HUDEP-2 (cell line): ENCODE data around the gene KPNB1.

Experiments
- DNase-seq, 76 experiments: peaks; one replicate each; lab custom pipeline; 2025; ENCODE audit not compliant: unreplicated experiment in 76 of 76; lab: John Stamatoyannopoulos, UW

Gene KPNB1

DNA sequence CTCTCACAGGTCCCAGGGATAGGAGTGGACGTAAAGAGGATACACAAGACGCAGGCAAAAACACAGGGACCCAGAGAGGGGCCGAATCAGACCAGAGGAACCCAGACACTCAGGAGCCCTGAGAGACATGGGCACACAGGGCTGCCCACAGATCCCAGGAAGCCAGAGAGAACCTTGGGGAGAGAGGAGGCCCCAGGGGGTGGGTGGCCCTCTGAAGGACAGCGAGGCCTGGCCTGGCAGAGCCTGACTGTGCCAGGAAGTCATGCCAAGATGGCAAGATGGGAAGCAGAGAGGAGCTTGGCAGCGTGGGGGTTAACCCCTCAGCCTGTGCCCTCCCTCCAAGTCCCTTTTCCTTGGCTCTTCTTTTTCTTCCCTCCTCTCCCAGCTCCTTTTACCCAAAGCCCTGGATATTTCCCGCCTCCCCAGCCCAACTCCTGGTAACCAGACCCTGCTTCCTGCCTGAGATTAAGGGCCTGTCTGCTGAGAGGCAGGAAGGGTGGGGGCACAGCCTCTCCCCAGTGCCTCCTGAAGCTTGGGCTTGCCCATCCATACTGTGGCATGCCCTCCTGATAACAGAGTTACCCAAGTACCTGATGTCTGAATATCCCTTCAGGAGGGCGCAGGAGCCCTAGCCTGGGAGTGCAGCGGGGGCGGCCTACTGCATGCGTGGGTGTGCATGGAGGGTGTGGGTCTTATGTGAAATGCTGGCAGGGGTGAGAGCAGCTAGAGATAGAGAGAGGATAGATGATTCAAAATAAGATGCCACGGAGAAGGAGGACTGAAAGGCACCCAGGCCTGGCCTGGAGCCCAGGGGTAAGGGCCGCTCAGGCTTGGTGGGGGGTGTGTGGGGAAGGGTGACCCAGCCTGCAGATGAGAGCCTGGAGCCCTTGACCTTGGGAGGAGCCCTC, 77.3 kb downstream of the KPNB1 start:
- no peak for DNase-seq

DNA sequence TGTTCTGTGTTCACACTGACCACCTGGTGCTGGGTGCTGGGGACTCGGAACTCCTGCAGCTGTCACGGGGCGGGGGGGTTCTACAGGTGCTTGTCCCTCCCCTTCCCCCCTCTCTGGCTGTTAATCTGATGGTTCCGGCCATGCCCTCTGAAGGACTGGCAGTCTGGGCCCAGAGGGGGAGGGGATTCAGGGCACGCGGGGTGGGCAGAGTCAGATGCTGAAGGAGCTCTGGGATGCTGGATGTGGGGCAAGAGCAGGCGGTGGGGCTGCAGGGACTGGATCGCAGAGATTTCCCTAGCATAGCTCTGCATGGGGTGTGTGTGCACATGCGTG, 78.0 kb downstream of the KPNB1 start:
- DNase-seq, result no peak

DNA sequence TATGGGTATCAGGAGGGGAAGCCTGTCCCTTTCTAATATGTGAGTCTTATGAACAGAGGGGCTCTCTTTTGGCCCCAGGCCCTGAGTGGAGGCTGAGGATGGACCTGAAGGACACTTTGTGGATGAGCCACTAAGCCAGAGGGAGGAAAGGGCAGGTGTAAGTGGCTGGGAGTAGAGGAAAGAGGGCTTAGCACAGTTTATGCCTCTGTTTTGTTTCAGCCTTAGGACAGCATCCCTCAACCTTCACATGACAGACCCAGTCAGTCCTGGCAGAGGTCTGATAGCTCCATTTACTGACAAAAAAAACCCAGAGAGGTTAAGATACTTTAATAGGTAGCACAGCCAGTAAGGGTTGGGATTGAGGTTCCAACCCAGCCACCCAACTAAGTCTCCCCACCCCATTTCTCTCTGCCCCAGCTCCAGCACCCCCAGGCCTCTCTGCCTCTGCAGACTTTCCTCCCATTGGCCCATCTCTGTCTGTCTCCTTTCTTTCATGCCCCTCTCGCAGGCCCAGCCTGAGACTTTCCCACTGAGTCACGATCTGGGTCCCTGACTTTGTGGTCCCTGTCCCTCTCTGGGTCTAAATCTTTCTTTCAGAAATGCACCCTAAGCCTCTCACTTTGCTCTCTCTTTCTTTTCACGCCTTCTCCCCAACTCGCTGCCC, 78.6 kb downstream of the KPNB1 start:
- no peak for DNase-seq

DNA sequence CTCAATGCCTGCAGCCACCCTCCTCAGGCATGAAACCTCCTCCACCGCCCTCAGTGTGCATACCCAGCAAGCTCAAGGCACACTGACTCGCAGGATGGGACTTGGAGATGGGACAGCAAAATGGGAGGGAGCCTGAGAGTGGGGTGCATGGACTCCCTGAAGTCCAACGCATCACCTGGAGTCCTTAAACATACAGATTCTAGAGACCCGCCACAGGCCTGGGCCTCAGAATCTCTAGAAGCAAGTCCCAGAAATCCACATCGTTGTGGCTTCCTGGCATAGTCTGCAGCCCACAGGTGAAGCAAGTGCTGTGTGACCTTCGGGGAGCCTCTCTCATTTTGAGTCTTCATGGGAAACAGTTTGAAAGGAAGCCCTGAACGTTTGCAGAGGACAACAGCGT, 79.8 kb downstream of the KPNB1 start:
- DNase-seq, result no peak

DNA sequence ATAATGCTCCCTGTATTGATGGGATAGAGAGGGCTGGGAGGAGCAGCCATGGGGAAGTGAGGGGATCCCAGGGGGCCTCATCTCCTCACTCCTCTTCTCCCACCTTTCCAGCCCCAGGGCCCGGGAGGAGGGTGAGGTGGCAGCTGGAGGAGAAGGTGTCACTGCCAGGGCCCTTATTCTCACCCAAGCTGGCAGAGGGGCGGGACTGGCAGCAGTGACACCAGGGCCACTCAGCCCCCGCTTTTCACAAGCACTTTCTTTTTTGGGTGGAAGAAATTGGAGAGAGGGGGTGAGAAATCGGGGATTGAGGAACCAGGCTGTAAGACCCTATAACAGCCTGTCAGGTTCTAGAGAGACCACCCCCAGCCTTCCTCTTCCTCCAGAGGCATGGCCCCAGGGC, 81.0 kb downstream of the KPNB1 start:
- DNase-seq, result no peak

DNA sequence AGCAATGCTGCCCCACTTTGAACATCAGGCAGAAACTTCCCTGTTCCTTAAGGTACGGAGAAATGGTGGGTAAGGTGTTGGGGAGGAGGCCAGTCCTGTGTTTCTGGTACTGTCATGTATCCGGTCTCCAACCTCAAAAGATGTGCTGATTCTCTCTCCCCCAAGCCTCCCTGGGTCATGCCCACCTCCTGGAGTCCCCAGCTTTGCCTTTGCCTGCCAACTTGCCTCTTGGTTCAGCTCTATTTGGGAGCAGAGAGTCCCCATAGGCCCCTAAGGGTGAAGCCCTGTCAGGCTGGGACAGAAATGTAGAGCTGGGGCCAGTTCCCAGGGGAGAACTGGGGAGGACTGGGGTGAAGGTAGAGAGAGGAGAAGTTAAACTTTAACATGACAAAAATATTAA, 81.7 kb downstream of the KPNB1 start:
- DNase-seq, result no peak

DNA sequence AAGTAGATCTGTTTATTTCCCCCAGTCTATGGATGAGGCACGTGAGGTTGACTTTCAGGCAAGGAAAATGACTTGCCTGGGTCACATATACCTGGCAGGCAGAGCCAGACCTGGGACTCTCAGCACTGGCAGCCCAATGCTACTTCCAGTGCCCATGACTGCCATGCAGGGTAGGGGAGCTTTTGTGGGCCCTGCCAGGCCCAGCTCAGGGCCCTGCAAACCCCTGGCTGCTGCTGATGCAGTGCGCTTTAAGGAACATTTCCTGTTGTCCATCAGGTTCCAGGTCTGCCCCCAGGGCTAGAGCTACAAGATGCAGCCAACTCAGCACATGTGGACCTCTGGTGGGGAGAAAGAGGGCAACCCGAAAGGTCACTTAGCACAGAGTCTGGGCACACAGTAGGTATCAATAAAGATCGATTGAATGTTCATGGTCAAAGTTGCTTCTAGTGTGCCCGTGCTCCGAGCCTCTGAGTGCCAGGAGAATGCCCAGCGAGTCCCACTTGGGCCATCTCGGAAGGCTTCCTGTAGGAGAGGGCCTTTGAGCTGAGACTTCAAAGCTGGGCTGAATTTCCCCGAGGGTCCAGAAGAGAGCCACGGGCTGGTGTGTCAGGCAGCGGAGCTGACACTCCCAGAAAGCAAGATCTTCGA, 82.8 kb downstream of the KPNB1 start:
- DNase-seq, result no peak

DNA sequence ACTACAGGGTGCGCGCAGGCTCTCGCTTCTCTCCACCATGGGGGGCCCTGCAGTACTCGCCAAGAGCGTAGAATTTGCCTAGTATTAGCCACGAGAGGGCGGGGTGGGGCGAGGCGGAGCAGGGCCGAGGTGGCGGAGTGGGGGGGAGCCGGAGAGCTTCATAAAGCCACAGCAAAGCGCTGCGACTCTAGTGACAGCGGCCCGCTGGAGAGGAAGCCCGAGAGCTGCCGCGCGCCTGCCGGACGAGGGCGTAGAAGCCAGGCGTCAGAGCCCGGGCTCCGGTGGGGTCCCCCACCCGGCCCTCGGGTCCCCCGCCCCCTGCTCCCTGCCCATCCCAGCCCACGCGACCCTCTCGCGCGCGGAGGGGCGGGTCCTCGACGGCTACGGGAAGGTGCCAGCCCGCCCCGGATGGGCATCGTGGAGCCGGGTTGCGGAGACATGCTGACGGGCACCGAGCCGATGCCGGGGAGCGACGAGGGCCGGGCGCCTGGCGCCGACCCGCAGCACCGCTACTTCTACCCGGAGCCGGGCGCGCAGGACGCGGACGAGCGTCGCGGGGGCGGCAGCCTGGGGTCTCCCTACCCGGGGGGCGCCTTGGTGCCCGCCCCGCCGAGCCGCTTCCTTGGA, 83.4 kb downstream of the KPNB1 start, which contains the start of gene TBX21:
TSS of gene TBX21 (plus strand) at position 190 of the 627 bp plus-strand sequence. CDS start at position 409, 219 bp downstream.
- DNase-seq, result peak in 54 of 76 experiments; percentile 0 to 70 (median 40)

DNA sequence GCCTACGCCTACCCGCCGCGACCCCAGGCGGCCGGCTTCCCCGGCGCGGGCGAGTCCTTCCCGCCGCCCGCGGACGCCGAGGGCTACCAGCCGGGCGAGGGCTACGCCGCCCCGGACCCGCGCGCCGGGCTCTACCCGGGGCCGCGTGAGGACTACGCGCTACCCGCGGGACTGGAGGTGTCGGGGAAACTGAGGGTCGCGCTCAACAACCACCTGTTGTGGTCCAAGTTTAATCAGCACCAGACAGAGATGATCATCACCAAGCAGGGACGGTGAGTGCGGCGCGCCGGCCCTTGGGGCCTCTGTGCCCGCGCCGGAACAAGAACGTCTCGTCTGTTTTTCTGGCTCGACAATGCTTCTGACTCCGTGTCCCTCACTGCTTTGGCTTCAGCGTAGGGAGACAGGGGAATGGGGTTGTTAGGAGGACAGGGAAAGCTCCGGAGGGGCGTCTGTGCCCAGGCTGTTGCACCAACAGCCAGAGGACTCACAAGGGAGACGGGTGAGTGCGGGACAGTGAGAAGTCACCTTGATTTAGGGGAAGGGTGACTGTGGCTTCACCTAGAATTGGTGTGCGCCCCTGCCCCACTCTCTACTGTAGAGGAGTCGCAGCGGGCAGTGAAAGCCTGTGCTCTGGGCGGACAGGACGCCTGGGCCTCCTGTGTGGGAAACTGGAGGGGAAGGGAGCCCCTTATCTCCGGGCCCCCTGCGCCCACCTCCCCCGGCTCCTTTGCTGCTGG, 84.1 kb downstream of the KPNB1 start:
- DNase-seq, result no peak

DNA sequence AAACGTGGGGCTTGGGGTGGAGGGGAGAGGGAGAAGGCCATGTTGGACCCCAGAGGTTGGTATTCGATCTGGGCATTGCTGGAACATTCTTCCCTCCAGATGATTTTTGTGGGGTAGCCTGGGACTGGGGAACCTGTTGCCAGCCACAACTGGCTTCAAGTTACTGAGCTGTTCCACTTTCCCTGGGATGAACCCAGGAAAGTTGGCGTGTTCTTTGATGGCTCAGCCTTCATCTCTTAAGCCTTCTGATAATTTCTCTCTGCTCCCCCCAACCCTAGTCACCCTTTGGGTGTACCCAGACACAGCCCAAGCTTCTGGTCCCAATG, 85.4 kb downstream of the KPNB1 start:
- DNase-seq, result no peak
